Aorta (tissue), 5 donors: ENCODE results near the gene KIF4B. TPM values are rescaled to one million over a fixed set of nuclear protein-coding genes. Genes with fewer than 3 reads are reported as not detected.
"Not testable (repeated sequence)": the region's sequence is repeated elsewhere in the genome, so short reads cannot be mapped to it uniquely, and the experiment has no call there.

Source experiments
- ATAC-seq: fragments of 200-7000 bp; cut with Tn5 transposase; one replicate; pipeline ENCODE4 v1.9.1; 2022; ENCODE audit warnings: moderate library complexity; ENCODE audit not compliant: low FRiP score
- DNase-seq, 2 donors: peaks; one replicate each; pipeline ENCODE4 v3.0.0-alpha.2; 2020
- H3K27ac ChIP-seq, 2 donors: one replicate each; pipeline ENCODE4 v1.5.1; 2013; ENCODE audit warnings: low read length in 2 of 2, mild to moderate bottlenecking in 2 of 2, moderate library complexity in 2 of 2, control low read depth in 1 of 2, inconsistent platforms in 1 of 2, low read depth in 1 of 2
- H3K27me3 ChIP-seq, 2 donors: one replicate each; pipeline ENCODE4 v1.6.1; 2013; ENCODE audit warnings: control low read depth in 1 of 2, low read length in 1 of 2, mild to moderate bottlenecking in 1 of 2, moderate library complexity in 1 of 2; ENCODE audit not compliant: insufficient read depth in 2 of 2, control insufficient read depth in 1 of 2
- H3K36me3 ChIP-seq, 2 donors: one replicate each; pipeline ENCODE4 v1.6.1; 2013; ENCODE audit warnings: control low read depth in 1 of 2, low read length in 1 of 2, mild to moderate bottlenecking in 1 of 2; ENCODE audit not compliant: insufficient read depth in 2 of 2, control insufficient read depth in 1 of 2
- H3K4me1 ChIP-seq, 2 donors: one replicate each; pipeline ENCODE4 v1.6.1; 2013; ENCODE audit warnings: low read length in 2 of 2, control low read depth in 1 of 2, mild to moderate bottlenecking in 1 of 2, moderate library complexity in 1 of 2; ENCODE audit not compliant: insufficient read depth in 2 of 2, control insufficient read depth in 1 of 2
- H3K4me3 ChIP-seq, 2 donors: one replicate each; pipeline ENCODE4 v1.5.1; 2013; ENCODE audit warnings: low read length in 2 of 2, control low read depth in 1 of 2, mild to moderate bottlenecking in 1 of 2
- H3K9me3 ChIP-seq: one replicate; pipeline ENCODE4 v1.6.1; 2013; ENCODE audit warnings: mild to moderate bottlenecking, low read length; ENCODE audit not compliant: control insufficient read depth
- WGBS, 2 donors: extraction: QIAGEN DNeasy Blood & Tissue Kit; methylation state at CpG; one replicate each; pipeline ENCODE4 v1.1.7; 2013; 5-methylcytosine and 5-hydroxymethylcytosine counted together
- intact Hi-C, 2 donors: fragments of 100-400 bp; cut with DNase I; formaldehyde crosslinking; loops; one replicate each; pipeline versions ENCODE4 v1.14.2 to v1.15.0; 2022
- polyA plus RNA-seq, 2 donors: library from polyadenylated mRNA; stranded (reverse); fragments of 200-250 nt; gene quantifications; one replicate each; pipeline ENCODE4 v1.2.3, GENCODE V29; 2013
- total RNA-seq, 2 donors: library from RNA; stranded (reverse); fragmentation: NEBNext Ultra II Directional; extraction: Animal tissue kit (Norgen Biotek cat#: 25700); gene quantifications; one replicate each; pipeline ENCODE4 v1.2.1, GENCODE V29; 2021
- donor health status: healthy with polysubstance abuse.
- donor health status: Bipolar disorder and iron deficiency.
- donor health status: DM: no; HTN: no; CAD: no.
- donor health status: DM: no; HTN: no; CAD: no.
- donor health status: DM: yes; HTN: yes; CAD: no.

The KIF4B gene
- total and polyA plus RNA-seq, 4 donors = 0.06 to 0.09 TPM; not detected in 2

GRCh38 chr5:154997746-154998145, 15.8 kb upstream of the KIF4B start:
- no peaks in the 10 kb centered on the region for H3K4me1 ChIP-seq
- H3K27ac ChIP-seq = no peak overlapping the region
- intact Hi-C loops = no loop called here
- ATAC-seq (no peak), DNase-seq (no peak)
- peaks cover 0 to 2% of the 10 kb centered on the region in 2 donors for H3K27me3 ChIP-seq
- no peaks in the 10 kb centered on the region for H3K9me3 ChIP-seq
- WGBS, 2 donors = 84 to 86% methylated on average over 5 of the region's 5 CpGs
- no peak overlapping the region for H3K4me3 ChIP-seq
- H3K36me3 ChIP-seq = no peaks in the 10 kb centered on the region

- H3K27ac ChIP-seq = no peak overlapping the region
- intact Hi-C loops = no loop called here
- no peak for ATAC-seq
- no peaks in the 10 kb centered on the region for H3K4me1 ChIP-seq
- WGBS, 2 donors = 84 to 89% methylated on average over 5 of the region's 5 CpGs
- no peak overlapping the region for H3K4me3 ChIP-seq
- H3K9me3 ChIP-seq = no peaks in the 10 kb centered on the region
- DNase-seq = no peak
- H3K27me3 ChIP-seq = peaks cover 0 to 2% of the 10 kb centered on the region in 2 donors
- H3K36me3 ChIP-seq = no peaks in the 10 kb centered on the region
These were observed 13.7 kb upstream of the KIF4B start for GRCh38 chr5:154999865-155000264.

- no peak for DNase-seq
- intact Hi-C loops = no loop called here
- WGBS, 2 donors = 81 to 82% methylated on average over 4 of the region's 4 CpGs
These were observed 12.0 kb upstream of the KIF4B start for GRCh38 chr5:155001523-155001922.

GRCh38 chr5:155002722-155003121, 10.8 kb upstream of the KIF4B start:
- H3K36me3 ChIP-seq, H3K4me3 ChIP-seq, H3K9me3 ChIP-seq, H3K27ac ChIP-seq, intact Hi-C loops, H3K27me3 ChIP-seq, DNase-seq, H3K4me1 ChIP-seq, ATAC-seq: not testable (repeated sequence)
- WGBS, 2 donors = 86 to 88% methylated on average over 4 of the region's 4 CpGs

More at GRCh38 chr5:155001523-155001922, 12.0 kb upstream of the KIF4B start:
- no peak for ATAC-seq
- Histone ChIP-seq H3K36me3 (no peaks in the 10 kb centered on the region), H3K4me1 (no peaks in the 10 kb centered on the region), H3K4me3 (no peak overlapping the region), H3K27ac (no peak overlapping the region), H3K27me3 (peaks cover 0 to 2% of the 10 kb centered on the region in 2 donors), H3K9me3 (no peaks in the 10 kb centered on the region)

- intact Hi-C loops = no loop called here
- Histone ChIP-seq H3K27ac (no peak overlapping the region), H3K27me3 (peaks cover 0 to 2% of the 10 kb centered on the region in 2 donors), H3K36me3 (no peaks in the 10 kb centered on the region), H3K4me1 (no peaks in the 10 kb centered on the region), H3K9me3 (no peaks in the 10 kb centered on the region), H3K4me3 (no peak overlapping the region)
- ATAC-seq (no peak), DNase-seq (no peak)
- WGBS, 2 donors = 77 to 90% methylated on average over 11 of the region's 11 CpGs
These were observed 9.3 kb upstream of the KIF4B start for GRCh38 chr5:155004138-155004744.

GRCh38 chr5:155006265-155006664, 7.3 kb upstream of the KIF4B start:
- ATAC-seq, DNase-seq, H3K4me1 ChIP-seq, H3K9me3 ChIP-seq, H3K4me3 ChIP-seq, H3K27ac ChIP-seq, H3K36me3 ChIP-seq, intact Hi-C loops, H3K27me3 ChIP-seq: not testable (repeated sequence)
- WGBS, 2 donors = 79 to 90% methylated on average over 1 of the region's 1 CpG

GRCh38 chr5:155008669-155009068, 4.9 kb upstream of the KIF4B start:
- no peak overlapping the region for H3K27ac ChIP-seq
- ATAC-seq = no peak
- no peaks in the 10 kb centered on the region for H3K9me3 ChIP-seq
- intact Hi-C loops = no loop called here
- H3K4me3 ChIP-seq = no peak overlapping the region
- H3K4me1 ChIP-seq = peaks cover 0 to 1% of the 10 kb centered on the region in 2 donors
- no peaks in the 10 kb centered on the region for H3K27me3 ChIP-seq
- no peaks in the 10 kb centered on the region for H3K36me3 ChIP-seq
- WGBS, 2 donors = 80 to 87% methylated on average over 3 of the region's 3 CpGs
- no peak for DNase-seq

GRCh38 chr5:155010881-155011280, 2.7 kb upstream of the KIF4B start:
- Histone ChIP-seq H3K27ac (no peak overlapping the region), H3K9me3 (peaks cover 2% of the 10 kb centered on the region), H3K27me3 (no peaks in the 10 kb centered on the region), H3K4me3 (no peak overlapping the region), H3K4me1 (peaks cover 0 to 1% of the 10 kb centered on the region in 2 donors), H3K36me3 (no peaks in the 10 kb centered on the region)
- WGBS, 2 donors = 87 to 95% methylated on average over 3 of the region's 3 CpGs
- no peak for DNase-seq
- ATAC-seq = no peak
- intact Hi-C loops = no loop called here

GRCh38 chr5:155015239-155015638, 1.7 kb downstream of the KIF4B start:
- Histone ChIP-seq H3K36me3 (no peaks in the 10 kb centered on the region), H3K27ac (no peak overlapping the region), H3K9me3 (peaks cover 4% of the 10 kb centered on the region), H3K4me3 (no peak overlapping the region), H3K27me3 (peaks cover 0 to 1% of the 10 kb centered on the region in 2 donors), H3K4me1 (peaks cover 0 to 1% of the 10 kb centered on the region in 2 donors)
- ATAC-seq (no peak), DNase-seq (no peak)
- 74 to 76% methylated on average over 6 of the region's 6 CpGs for WGBS, 2 donors
- intact Hi-C loops = no loop called here
